Left colon (tissue), 2 donors: ENCODE data around the gene TTLL3. TPM values are rescaled to one million over a fixed set of nuclear protein-coding genes. Genes with fewer than 3 reads are reported as not detected.
"Not testable (repeated sequence)": the region's sequence is repeated elsewhere in the genome, so short reads cannot be mapped to it uniquely, and the experiment has no call there.

ENCODE experiments used
- ATAC-seq: fragments of 200-7000 bp; cut with Tn5 transposase; one replicate; pipeline ENCODE4 v1.9.1; 2020; ENCODE audit warnings: mild to moderate bottlenecking, moderate library complexity
- DNase-seq, 2 donors: peaks; one replicate each; pipeline ENCODE4 v3.0.0-alpha.2; 2020
- intact Hi-C, 2 donors: fragments of 100-400 bp; cut with DNase I in 1 of 2; cut with micrococcal nuclease in 1 of 2; formaldehyde crosslinking; loops; one replicate each; pipeline versions ENCODE4 v1.11.2 to v1.14.0; 2022; cut with DNase I, micrococcal nuclease
- total RNA-seq, 2 donors: library from RNA; stranded (reverse); fragmentation: NEBNext Ultra II Directional; extraction: Animal tissue kit (Norgen Biotek cat#: 25700); gene quantifications; one replicate each; pipeline ENCODE4 v1.2.1, GENCODE V29; 2021
- donor health status: DM: no; HTN: no; CAD: no.
- donor health status: DM: yes; HTN: yes; CAD: no.

The TTLL3 gene
- total RNA-seq, 2 donors from 2014 or later, result 40.2 to 47.1 TPM

- not testable (repeated sequence) for DNase-seq, ATAC-seq
- intact Hi-C loops, result loop anchor here in 1 of 2 donors (10.0 kb wide), 1 partner anchor 60 kb away; the partner anchor contains the start of gene IL17RC
These were observed 44.4 kb downstream of the TTLL3 start for GRCh38 chr3:9854291-9854940.

GRCh38 chr3:9855594-9855993 is 45.5 kb downstream of the TTLL3 start:
- DNase-seq (no peak), ATAC-seq (no peak)
- intact Hi-C loops, result loop anchor here in 1 of 2 donors (10.0 kb wide), 1 partner anchor 59 kb away; the partner anchor contains the start of gene IL17RC

- ATAC-seq (no peak), DNase-seq (no peak)
- intact Hi-C loops, result loop anchor here in 1 of 2 donors (10.0 kb wide), 1 partner anchor 55 kb away; the partner anchor contains the start of gene IL17RC
These were observed 49.5 kb downstream of the TTLL3 start for GRCh38 chr3:9859530-9860025.

GRCh38 chr3:9861201-9861600 is 51.1 kb downstream of the TTLL3 start:
- DNase-seq (no peak), ATAC-seq (no peak)
- intact Hi-C loops, result no loop called here

DNA sequence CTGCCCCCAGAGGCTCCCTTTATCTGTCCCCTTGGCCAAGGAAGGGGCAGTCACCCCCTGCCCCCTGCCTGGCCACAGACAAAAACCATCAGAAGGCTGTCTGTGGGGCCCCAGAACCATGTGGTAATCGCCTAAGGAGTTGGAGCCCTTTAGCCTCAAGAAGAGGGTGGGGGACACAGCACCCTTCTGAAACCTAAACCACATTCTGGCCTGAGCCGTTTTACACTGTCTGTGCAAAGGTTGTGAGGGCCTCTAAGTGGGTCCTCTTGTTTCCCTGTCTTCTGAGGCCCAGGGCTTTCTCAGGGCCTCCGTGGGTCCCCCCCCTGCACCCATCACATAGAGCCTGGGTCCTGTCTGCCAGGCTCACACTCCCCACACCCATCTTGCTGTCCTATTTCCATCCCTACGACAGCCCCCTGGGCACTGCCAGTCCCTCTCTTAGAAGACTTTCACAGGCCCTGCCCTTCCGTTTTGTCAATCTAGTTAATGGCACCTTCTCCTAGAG is 51.6 kb downstream of the TTLL3 start:
- ATAC-seq (no peak), DNase-seq (no peak)
- intact Hi-C loops, result no loop called here

- intact Hi-C loops, result no loop called here
- ATAC-seq (peak; percentile 95), DNase-seq (peak; percentile 70 to 77)
These were observed 52.5 kb downstream of the TTLL3 start for GRCh38 chr3:9862391-9863057.

GRCh38 chr3:9863058-9863772 is 53.2 kb downstream of the TTLL3 start:
- no peak for DNase-seq
- intact Hi-C loops, result no loop called here
- peak; percentile 35 for ATAC-seq

- ATAC-seq (no peak), DNase-seq (peak; percentile 37 to 62)
- intact Hi-C loops, result no loop called here
These were observed 54.3 kb downstream of the TTLL3 start for GRCh38 chr3:9864200-9864927.

GRCh38 chr3:9865125-9865637 is 55.1 kb downstream of the TTLL3 start:
- DNase-seq, ATAC-seq, intact Hi-C loops: not testable (repeated sequence)

DNA sequence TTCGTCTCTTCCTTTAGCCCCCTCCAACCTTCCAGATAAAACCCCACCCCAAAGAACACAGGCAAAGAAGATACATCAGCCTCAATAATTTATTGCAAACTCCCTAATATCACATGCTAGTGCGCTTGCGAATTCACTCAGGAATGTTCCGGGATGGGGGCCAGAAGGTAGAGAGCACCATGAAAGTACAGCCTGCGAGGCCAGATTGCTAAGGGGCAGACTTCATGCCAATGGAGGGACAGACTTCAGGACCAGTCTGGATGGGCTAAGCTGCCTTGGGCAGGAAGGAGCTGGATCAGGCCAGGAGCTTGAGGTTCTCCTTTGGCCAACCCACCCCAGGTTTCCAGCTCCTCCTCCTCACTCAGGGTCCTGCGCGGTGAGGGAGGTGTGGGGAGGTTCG is 56.6 kb downstream of the TTLL3 start:
- DNase-seq, result peak in 1 of 2 donors; percentile 64
- ATAC-seq, result no peak
- intact Hi-C loops, result no loop called here

GRCh38 chr3:9867106-9867505 is 57.0 kb downstream of the TTLL3 start:
- ATAC-seq (no peak), DNase-seq (no peak)
- intact Hi-C loops, result no loop called here

DNA sequence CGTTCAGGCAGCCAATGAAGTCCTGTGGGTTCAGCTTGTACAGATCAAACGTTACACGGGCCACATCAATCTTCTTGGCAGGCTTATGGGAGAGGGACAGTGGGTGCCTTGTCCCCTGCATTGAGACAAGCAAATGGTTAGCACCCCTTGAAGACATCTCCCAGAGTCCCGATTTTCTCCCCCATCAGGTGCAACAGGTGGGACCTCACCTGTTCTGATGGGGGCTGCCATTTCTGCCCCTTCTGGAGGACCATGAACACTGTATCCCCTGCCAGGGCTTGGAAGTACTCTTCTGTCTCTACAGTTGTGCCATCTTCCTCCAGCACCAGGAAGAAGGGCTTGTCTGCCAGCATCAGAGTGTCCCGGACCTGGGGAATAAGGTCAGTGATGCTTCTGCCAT is 59.9 kb downstream of the TTLL3 start:
- intact Hi-C loops, result no loop called here
- ATAC-seq (no peak), DNase-seq (no peak)

- intact Hi-C loops, result no loop called here
- DNase-seq, result no peak
- ATAC-seq, result no peak
These were observed 60.9 kb downstream of the TTLL3 start for GRCh38 chr3:9870978-9871377.

DNA sequence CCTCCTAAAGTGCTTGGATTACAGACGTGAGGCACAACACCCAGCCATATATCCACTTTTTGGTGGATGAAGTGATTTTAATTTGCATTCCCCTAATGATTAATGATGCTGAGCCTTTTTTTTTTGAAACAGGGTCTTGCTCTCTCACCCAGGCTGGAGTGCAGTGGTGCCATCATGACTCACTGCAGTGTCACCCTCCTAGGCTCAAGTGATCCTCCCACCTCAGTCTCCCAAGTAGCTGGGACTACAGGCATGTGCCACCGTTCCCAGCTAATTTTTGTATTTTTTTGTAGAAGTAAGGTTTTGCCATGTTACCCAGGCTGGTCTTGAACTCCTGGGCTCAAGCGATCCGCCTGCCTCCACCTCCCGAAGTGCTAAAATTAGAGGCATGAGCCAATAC is 62.0 kb downstream of the TTLL3 start:
- intact Hi-C loops, ATAC-seq, DNase-seq: not testable (repeated sequence)

DNA sequence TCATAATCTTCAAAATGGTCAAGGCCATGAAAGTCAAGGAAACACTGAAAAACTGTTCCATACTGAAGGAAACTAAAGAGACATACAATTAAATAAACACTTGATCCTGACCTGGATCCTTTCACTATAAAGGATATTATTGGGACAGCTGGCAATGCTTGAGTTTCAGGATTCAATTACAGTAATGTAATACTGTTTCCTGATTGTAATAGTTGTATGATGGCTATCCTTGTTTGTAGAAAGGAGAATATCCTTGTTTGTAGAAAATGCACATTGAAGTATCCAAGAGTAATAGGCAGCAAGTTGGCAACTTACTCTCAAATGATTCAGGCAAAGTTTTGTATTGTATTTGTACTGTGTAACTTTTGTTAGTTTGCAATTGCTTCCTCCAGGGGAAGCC is 65.4 kb downstream of the TTLL3 start:
- no peak for ATAC-seq
- intact Hi-C loops, result no loop called here
- DNase-seq, result no peak

GRCh38 chr3:9876255-9876654 is 66.2 kb downstream of the TTLL3 start:
- not testable (repeated sequence) for DNase-seq

GRCh38 chr3:9876991-9877390 is 66.9 kb downstream of the TTLL3 start:
- no peak for DNase-seq
- intact Hi-C loops, result no loop called here
- no peak for ATAC-seq

More at GRCh38 chr3:9876255-9876654, 66.2 kb downstream of the TTLL3 start:
- ATAC-seq, intact Hi-C loops: not testable (repeated sequence)

- DNase-seq, result peak in 1 of 2 donors; percentile 73
- intact Hi-C loops, result no loop called here
- ATAC-seq, result peak; percentile 99
These were observed 68.6 kb downstream of the TTLL3 start for GRCh38 chr3:9878700-9879099.
